MCF 10A (cell line): ENCODE data around the gene NUP160. TPM values are rescaled to one million over a fixed set of nuclear protein-coding genes. Genes with fewer than 3 reads are reported as not detected.

Experiments used
- BruUV-seq: library from RNA; stranded (reverse); fragments of 400-500 nt; replicated peaks from 2 replicates; lab custom pipeline; 2021; lab: Mats Ljungman, UMichigan
- CTCF ChIA-PET: fragments of 300-600 bp; sonication (Branson Sonifier 250); formaldehyde crosslinking; extraction: SDS; loops from one replicate; lab custom pipeline; 2021; ENCODE audit warnings: antibody characterized with exemption, inconsistent platforms; lab: Yijun Ruan, JAX
- POLR2A ChIA-PET: fragments of 300-600, 350-650 bp; sonication (Branson Sonifier 250); formaldehyde crosslinking; extraction: SDS; loops from one replicate; lab custom pipeline; 2020; ENCODE audit warnings: antibody characterized with exemption, inconsistent platforms; lab: Yijun Ruan, JAX
- DNase-seq: peaks from one replicate; pipeline ENCODE4 v3.0.0-alpha.2; 2018; ENCODE audit not compliant: unreplicated experiment
- H3K27ac Mint-ChIP-seq: one replicate; pipeline ENCODE4 v1.8.0; 2022; ENCODE audit warnings: mild to moderate bottlenecking, low read depth, mixed read lengths; ENCODE audit not compliant: unreplicated experiment
- H3K27me3 Mint-ChIP-seq: one replicate; pipeline ENCODE4 v1.8.0; 2022; ENCODE audit warnings: mixed read lengths; ENCODE audit not compliant: insufficient read depth, unreplicated experiment
- H3K36me3 Mint-ChIP-seq: one replicate; pipeline ENCODE4 v1.8.0; 2022; ENCODE audit warnings: mild to moderate bottlenecking, moderate library complexity, mixed read lengths; ENCODE audit not compliant: insufficient read depth, unreplicated experiment
- H3K4me1 Mint-ChIP-seq: one replicate; pipeline ENCODE4 v1.8.0; 2022; ENCODE audit warnings: mixed read lengths; ENCODE audit not compliant: insufficient read depth, unreplicated experiment
- H3K4me3 Mint-ChIP-seq: one replicate; pipeline ENCODE4 v1.8.0; 2022; ENCODE audit warnings: mild to moderate bottlenecking, moderate library complexity, mixed read lengths; ENCODE audit not compliant: unreplicated experiment
- H3K9me3 Mint-ChIP-seq: one replicate; pipeline ENCODE4 v1.8.0; 2022; ENCODE audit warnings: mixed read lengths; ENCODE audit not compliant: unreplicated experiment
- CTCF ChIP-seq: fragments of 200-600 bp; IDR thresholded peaks from one replicate; pipeline ENCODE4 v1.8.0; 2022; ENCODE audit warnings: antibody characterized with exemption, mild to moderate bottlenecking; ENCODE audit not compliant: unreplicated experiment
- intact Hi-C: fragments of 100-400 bp; cut with micrococcal nuclease; formaldehyde crosslinking; loops from 2 replicates; pipeline ENCODE4 v1.14.1; 2022
- total RNA-seq: library from RNA; stranded (reverse); gene quantifications from 2 replicates; pipeline ENCODE4 v1.2.3, GENCODE V29; 2022

The NUP160 gene
- total RNA-seq, 1 experiment from 2014 or later: 33.8 TPM

- CTCF ChIA-PET: interaction anchor here (0.6 kb wide), 1 partner anchor 14 kb away, joined by 4 read pairs; no protein-coding TSS in a partner anchor
- no peak for TF ChIP-seq CTCF
- H3K4me1 Mint-ChIP-seq: no peaks in the 10 kb centered on the region
- H3K9me3 Mint-ChIP-seq: no peaks in the 10 kb centered on the region
- peaks cover 100% of the 10 kb centered on the region for H3K36me3 Mint-ChIP-seq
- intact Hi-C loops: no loop called here
- TSS peak; percentile 3 for BruUV-seq
- H3K27me3 Mint-ChIP-seq: no peaks in the 10 kb centered on the region
- DNase-seq: no peak
- POLR2A ChIA-PET: interaction anchor here (0.7 to 1.6 kb wide), 2 partner anchors 8 to 24 kb away, joined by 4 to 5 read pairs; no protein-coding TSS in a partner anchor
- no peak overlapping the region for H3K27ac Mint-ChIP-seq
- no peak overlapping the region for H3K4me3 Mint-ChIP-seq
Observed at GRCh38 chr11:47731475-47731874, 116.7 kb downstream of the NUP160 start.

Other genes with a start within 250 kb of the NUP160 start
- 127 and 133 TPM in 2 replicates for gene MTCH2, start 205.8 kb downstream of the NUP160 start, total RNA-seq
- 0.86 and 1.2 TPM in 2 replicates for gene AGBL2, start 133.0 kb downstream of the NUP160 start, total RNA-seq
- 128 and 130 TPM in 2 replicates for gene FNBP4, start 81.0 kb downstream of the NUP160 start, total RNA-seq
- gene PTPRJ, start 132.2 kb upstream of the NUP160 start, total RNA-seq: 0.30 and 0.61 TPM in 2 replicates